ENCODE results near the gene LIME1. TPM values are rescaled to one million over a fixed set of nuclear protein-coding genes. Genes with fewer than 3 reads are reported as not detected.

Gene LIME1
- total and polyA plus RNA-seq, 4 donors: 21.2 to 69.0 (median 51.6) TPM

DNA sequence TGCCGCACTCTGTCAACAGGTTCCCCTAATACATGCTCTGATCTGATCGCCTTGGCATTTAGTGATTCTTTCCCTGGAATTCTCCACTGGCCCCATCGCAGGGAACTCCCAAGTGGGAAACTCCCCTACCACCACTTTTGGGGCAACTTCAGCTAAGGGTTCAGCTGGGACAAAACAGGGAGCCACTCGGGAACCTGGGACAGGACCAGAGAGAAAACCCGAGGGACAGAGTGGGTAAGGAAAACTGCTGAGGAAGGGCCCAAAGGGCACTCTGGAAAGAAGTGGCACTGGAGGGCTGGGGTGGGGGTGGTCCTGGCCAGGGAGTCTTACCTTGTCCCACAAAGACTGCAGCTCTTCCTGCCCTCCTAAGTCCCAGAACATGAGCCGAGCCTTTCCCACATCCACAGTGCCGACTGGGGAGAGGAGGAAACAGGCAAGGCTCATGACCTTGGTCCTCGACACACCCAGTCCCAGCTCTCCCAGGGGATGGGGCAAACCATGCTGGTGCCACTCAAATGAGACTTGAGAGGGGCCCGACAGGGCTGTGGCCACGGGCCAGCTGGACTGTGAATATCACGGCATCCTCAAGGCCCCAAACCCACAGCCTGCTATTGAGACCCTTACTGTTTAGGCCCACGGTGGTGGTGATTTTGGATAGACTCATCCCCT lies 30.3 kb upstream of the LIME1 start:
- no peaks in the 10 kb centered on the region for H3K27me3 ChIP-seq (ENCODE audit: control insufficient read depth in 4 of 4, insufficient read depth in 4 of 4, low read length in 3 of 4)
- peak overlapping the region in 1 of 2 donors; percentile 55 for H3K9ac ChIP-seq (ENCODE audit: low read depth in 1 of 2, low read length in 2 of 2)
- peaks cover 0 to 26% (median 10%) of the 10 kb centered on the region in 4 donors for H3K36me3 ChIP-seq (ENCODE audit: control insufficient read depth in 4 of 4, insufficient read depth in 3 of 4, low read depth in 1 of 4, low read length in 3 of 4)
- WGBS: 77% methylated on average over 12 of the region's 12 CpGs
- H3K4me1 ChIP-seq (ENCODE audit: control insufficient read depth in 4 of 4, insufficient read depth in 4 of 4, low read length in 3 of 4): peaks cover 5 to 27% (median 25%) of the 10 kb centered on the region in 4 donors
- TF ChIP-seq JUND (IDR thresholded peaks at IDR 0.05) (no peak), CTCF (IDR thresholded peaks at IDR 0.05; ENCODE audit: low read depth, low read length, missing input control) (no peak), GABPA (IDR thresholded peaks at IDR 0.05 in 1 of 2, conservative IDR thresholded peaks at IDR 0.05 in 1 of 2) (no peak), SP1 (IDR thresholded peaks at IDR 0.05) (no peak), RAD21 (IDR thresholded peaks at IDR 0.05) (no peak), ATF3 (IDR thresholded peaks at IDR 0.05) (no peak), TAF1 (conservative IDR thresholded peaks at IDR 0.05) (no peak), YY1 (IDR thresholded peaks at IDR 0.05) (no peak)
- no peak for DNase-seq (ENCODE audit: low spot score)
- H3K27ac ChIP-seq (ENCODE audit: low read depth in 1 of 2, low read length in 2 of 2): peak overlapping the region in 1 of 2 donors; percentile 81
- H3K4me3 ChIP-seq (ENCODE audit: low read depth in 1 of 3, low read length in 3 of 3): no peak overlapping the region
- H3K9me3 ChIP-seq (ENCODE audit: control insufficient read depth in 4 of 4, low read length in 3 of 4): no peaks in the 10 kb centered on the region

DNA sequence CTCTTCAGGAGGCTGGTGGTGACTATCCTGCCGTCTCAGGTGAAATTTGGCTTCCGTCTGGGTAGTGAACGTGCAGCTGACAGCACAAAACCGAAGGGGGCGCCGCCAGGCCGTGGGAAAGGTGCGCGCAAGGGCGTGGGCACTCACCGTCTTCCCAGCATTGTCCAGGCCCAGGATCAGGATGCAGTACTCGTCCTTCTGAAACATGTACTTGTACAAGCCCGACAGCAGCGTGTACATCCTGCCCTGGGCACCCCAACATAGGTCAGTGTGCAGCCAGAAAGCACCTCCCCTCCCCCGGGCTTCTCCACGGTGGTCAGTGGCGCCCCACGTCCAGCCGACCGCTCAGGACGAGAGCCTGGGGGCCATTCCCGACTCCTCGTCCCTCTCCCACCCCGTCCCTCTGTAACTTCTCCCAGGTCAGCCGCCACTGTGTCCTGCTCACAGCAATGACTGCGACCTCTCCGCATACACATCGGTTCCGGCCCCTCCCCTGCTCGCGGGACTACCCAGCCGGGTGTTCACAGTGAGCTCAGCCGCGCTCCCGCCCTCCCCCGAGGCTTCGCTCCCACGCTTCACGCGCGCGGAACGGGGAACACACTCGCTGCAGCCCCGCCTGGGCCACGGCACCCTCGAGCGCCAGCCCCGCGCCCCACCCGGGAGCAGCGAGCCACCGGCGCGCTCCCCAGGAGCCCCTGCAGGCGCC lies 29.5 kb upstream of the LIME1 start:
- WGBS: 2% methylated on average over 56 of the region's 56 CpGs
- Histone ChIP-seq H3K4me3 (ENCODE audit: low read depth in 1 of 3, low read length in 3 of 3) (peak overlapping the region; percentile 76 to 96 (median 87)), H3K27me3 (ENCODE audit: control insufficient read depth in 4 of 4, insufficient read depth in 4 of 4, low read length in 3 of 4) (no peaks in the 10 kb centered on the region), H3K9me3 (ENCODE audit: control insufficient read depth in 4 of 4, low read length in 3 of 4) (no peaks in the 10 kb centered on the region), H3K9ac (ENCODE audit: low read depth in 1 of 2, low read length in 2 of 2) (peak overlapping the region; percentile 36 to 55), H3K27ac (ENCODE audit: low read depth in 1 of 2, low read length in 2 of 2) (peak overlapping the region; percentile 81 to 86), H3K36me3 (ENCODE audit: control insufficient read depth in 4 of 4, insufficient read depth in 3 of 4, low read depth in 1 of 4, low read length in 3 of 4) (peaks cover 2 to 33% (median 13%) of the 10 kb centered on the region in 4 donors), H3K4me1 (ENCODE audit: control insufficient read depth in 4 of 4, insufficient read depth in 4 of 4, low read length in 3 of 4) (peaks cover 5 to 27% (median 25%) of the 10 kb centered on the region in 4 donors)
- TF ChIP-seq HNF4A (conservative IDR thresholded peaks at IDR 0.05): peak in 1 of 2 donors; percentile 30
- no peak for TF ChIP-seq SP1 (IDR thresholded peaks at IDR 0.05)
- TF ChIP-seq CTCF (IDR thresholded peaks at IDR 0.05; ENCODE audit: low read depth, low read length, missing input control): peak; percentile 53
- TF ChIP-seq, protein P1, sequence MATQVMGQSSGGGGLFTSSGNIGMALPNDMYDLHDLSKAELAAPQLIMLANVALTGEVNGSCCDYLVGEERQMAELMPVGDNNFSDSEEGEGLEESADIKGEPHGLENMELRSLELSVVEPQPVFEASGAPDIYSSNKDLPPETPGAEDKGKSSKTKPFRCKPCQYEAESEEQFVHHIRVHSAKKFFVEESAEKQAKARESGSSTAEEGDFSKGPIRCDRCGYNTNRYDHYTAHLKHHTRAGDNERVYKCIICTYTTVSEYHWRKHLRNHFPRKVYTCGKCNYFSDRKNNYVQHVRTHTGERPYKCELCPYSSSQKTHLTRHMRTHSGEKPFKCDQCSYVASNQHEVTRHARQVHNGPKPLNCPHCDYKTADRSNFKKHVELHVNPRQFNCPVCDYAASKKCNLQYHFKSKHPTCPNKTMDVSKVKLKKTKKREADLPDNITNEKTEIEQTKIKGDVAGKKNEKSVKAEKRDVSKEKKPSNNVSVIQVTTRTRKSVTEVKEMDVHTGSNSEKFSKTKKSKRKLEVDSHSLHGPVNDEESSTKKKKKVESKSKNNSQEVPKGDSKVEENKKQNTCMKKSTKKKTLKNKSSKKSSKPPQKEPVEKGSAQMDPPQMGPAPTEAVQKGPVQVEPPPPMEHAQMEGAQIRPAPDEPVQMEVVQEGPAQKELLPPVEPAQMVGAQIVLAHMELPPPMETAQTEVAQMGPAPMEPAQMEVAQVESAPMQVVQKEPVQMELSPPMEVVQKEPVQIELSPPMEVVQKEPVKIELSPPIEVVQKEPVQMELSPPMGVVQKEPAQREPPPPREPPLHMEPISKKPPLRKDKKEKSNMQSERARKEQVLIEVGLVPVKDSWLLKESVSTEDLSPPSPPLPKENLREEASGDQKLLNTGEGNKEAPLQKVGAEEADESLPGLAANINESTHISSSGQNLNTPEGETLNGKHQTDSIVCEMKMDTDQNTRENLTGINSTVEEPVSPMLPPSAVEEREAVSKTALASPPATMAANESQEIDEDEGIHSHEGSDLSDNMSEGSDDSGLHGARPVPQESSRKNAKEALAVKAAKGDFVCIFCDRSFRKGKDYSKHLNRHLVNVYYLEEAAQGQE (IDR thresholded peaks at IDR 0.05): no peak
- no peak for TF ChIP-seq GABPA (IDR thresholded peaks at IDR 0.05 in 1 of 2, conservative IDR thresholded peaks at IDR 0.05 in 1 of 2)
- TF ChIP-seq HNF4G (IDR thresholded peaks at IDR 0.05): no peak
- TF ChIP-seq NR2F2 (IDR thresholded peaks at IDR 0.05): no peak
- no peak for TF ChIP-seq FOXA1 (IDR thresholded peaks at IDR 0.05)
- TF ChIP-seq RAD21 (IDR thresholded peaks at IDR 0.05): peak; percentile 83 to 86
- no peak for TF ChIP-seq ATF3 (IDR thresholded peaks at IDR 0.05)
- peak in 1 of 2 donors; percentile 53 for TF ChIP-seq RXRA (IDR thresholded peaks at IDR 0.05)
- DNase-seq (ENCODE audit: low spot score): peak; percentile 49

Data from liver (tissue), 9 donors.